ENCODE measurements around the gene KMT2E. TPM values are rescaled to one million over a fixed set of nuclear protein-coding genes. Genes with fewer than 3 reads are reported as not detected.

The KMT2E gene
- total RNA-seq, 1 experiment from 2014 or later: 54.3 TPM

DNA sequence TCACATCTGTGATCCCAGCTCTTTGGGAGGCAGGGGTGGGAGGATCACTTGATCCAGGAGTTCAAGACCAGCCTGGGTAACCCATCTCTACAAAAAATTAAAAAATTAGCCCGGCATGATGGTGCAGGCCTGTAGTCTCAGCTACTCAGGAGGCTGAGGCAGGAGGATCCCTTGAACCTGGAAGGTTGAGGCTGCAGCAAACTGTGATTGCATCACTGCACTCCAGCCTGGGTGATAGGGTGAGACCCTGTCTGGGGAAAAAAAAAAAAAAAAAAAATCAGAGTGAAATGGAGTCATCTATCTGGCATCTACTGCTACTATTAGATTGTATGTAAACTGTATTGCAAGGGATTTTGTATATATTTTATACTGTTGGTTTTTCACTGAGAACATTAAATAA is 59.1 kb downstream of the KMT2E start:
- DNase-seq (ENCODE audit: low spot score): no peak

DNA sequence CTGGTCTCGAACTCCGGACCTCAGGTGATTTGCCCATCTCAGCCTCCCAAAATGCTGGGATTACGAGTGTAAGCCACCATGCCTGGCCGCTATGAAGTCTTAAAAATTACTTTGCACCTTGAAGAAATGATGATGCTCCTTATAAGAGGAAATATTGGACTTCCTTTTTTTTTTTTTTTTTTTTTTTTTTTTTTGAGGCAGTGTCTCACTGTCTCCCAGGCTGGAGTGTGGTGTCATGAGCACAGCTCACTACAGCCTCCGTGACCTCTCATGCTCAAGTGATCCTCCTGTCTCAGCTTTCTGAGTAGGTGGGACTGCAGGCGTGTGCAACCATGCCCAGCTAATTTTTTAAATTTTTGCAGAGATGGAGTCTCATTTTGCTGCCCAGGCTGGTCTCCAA is 65.3 kb downstream of the KMT2E start:
- DNase-seq (ENCODE audit: low spot score): no peak

DNA sequence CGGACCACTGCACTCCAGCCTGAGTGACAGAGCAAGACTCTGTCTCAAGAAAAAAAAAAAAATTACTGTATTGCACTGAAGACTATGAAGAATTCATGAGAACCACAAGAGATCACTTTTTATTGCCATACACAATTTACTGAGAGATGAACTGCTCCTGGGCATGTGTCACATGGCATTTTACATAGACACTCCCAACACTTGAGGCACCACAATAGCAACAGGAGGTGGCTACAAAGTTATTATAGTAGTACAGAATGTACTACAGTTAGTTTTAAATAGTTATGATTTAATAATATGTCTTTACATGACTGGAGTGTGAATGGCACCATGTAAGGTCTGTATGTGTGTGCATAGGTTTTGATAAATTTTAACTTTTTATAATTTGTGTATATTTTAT is 70.6 kb downstream of the KMT2E start:
- no peak for DNase-seq (ENCODE audit: low spot score)

DNA sequence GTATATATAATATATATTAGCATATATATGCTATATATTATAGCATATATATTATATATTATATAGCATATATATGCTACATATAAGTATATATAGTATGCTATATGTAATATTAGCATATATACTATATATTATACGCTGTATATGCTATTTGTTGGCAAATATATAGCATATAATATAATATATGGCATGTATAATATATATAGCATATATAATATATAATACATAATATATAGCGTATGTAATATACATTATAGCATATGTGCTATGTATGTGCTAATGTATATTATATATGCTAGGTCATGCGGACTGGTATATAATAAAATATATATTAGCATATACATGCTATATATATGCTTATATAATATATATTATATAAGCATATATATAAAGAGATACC is 72.8 kb downstream of the KMT2E start:
- DNase-seq (ENCODE audit: low spot score): no peak

DNA sequence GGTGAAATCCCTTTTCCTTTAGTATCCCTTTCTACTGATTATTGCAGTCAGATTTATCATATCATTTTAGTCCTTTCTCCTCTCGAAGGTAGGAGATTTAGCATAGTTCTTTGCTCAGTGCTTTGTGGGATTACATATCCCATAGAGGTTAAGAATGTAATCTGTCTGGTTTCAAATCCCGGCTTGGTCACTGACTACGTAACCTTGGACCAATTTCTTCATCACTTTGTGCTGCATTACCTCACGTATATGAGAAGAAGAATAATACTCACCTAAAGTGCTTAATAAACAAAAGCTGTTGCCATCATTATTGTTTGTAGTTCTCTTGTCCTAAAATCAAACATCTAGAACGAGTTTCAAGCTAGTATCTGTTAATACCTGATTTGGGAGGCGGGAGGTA is 74.0 kb downstream of the KMT2E start:
- DNase-seq (ENCODE audit: low spot score): no peak

DNA sequence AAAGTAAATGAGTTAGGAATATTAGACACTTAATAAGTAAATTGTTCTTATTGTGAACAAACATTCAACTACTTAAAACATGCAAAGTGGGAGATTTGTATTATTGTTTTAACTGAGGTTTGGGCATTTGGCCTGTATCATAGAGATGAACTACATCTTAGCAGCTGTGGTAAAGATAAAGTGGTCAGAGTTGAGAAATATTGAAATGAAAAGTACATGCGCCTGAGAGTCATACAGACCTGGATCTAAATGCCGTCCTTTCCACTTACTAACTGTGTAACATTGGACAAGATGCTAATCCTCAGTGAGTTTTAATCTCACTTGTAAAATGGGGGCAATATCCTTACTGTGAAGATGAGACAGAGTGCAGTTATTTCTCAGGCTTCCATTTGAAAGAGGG is 74.5 kb downstream of the KMT2E start:
- no peak for DNase-seq (ENCODE audit: low spot score)

DNA sequence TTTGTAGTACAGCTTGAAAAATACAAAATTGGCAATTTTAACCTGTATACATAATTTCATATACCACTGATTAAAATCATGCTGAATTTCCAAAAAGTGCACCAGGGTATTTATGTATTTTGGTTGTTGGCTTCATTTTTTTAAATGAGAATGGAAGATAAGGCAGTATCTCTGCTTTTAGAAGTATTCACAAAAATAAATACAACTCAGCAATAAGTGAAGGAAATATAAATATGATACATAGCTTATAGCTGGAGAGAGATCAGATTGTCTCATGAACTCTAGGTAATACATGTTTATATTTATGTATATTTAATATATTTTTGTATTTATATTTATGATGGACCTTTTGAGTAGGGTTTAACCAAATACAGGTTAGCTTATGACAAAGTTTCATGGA is 81.0 kb downstream of the KMT2E start:
- DNase-seq (ENCODE audit: low spot score): no peak

DNA sequence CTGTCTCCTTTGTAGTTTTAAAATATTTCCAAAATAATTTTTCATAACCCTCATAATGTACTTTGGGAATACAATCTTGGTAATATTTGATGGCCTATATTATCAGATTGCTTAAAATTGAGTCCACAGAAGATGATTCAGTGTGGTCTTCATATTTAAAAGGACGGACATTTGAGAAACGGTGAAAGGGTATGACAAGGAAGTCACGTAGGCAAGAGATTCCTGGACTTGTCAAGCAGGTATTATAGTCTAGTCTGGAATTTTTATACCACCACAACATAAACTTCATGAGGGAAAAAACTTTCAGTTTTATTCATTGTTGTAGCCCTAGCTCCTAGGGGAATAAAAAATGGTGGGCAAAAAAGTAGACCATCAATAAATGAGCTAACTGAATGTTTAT is 82.3 kb downstream of the KMT2E start:
- DNase-seq (ENCODE audit: low spot score): peak; percentile 16

DNA sequence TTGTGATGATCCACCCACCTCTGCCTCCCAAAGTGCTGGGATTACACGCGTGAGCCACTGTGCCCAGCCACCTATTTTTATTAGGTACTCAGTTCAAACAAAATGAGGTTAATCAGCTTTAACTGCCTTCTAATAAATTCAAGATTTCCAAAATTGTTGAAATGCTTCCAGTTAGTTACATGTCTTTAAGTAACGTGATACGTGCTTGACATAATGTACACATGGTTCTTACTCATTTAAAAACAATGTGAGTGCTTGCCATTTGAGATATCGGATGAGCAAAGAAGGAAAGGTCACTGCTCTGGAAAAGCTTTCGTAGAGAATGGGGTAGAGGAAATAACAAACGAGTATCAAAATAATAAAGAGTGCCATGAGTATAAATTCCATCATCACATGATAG is 83.6 kb downstream of the KMT2E start:
- DNase-seq (ENCODE audit: low spot score): no peak

DNA sequence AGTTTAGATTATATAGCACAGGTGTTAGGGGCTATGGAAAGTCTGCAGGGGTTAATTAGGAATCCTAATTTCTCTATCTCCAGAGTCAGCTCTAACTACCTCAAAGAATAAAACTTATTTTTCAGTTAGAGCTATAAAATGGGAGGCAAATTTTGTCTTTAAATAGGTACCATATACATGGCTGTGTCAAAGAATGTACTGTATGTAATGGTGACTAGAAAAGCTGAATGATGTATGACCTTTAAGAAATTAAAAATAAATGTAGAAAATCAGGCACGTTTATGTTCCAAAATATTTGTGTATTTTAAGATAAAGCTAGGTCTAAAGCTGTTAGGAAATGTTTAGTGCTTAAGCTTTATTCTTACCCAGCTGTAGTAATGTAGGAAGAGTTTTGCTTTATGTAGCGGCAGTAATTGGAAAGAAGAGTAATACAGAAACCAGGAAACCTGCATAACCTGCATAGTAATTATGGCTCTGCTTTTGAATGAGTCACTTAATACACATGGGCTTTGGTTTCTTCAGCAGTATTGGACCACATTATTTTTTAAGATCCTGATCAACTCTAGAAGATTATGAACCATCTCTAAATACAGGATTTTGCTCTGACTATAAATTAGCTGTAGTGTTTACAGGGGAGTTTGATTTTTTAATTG is 85.0 kb downstream of the KMT2E start:
- DNase-seq (ENCODE audit: low spot score): peak; percentile 21

DNA sequence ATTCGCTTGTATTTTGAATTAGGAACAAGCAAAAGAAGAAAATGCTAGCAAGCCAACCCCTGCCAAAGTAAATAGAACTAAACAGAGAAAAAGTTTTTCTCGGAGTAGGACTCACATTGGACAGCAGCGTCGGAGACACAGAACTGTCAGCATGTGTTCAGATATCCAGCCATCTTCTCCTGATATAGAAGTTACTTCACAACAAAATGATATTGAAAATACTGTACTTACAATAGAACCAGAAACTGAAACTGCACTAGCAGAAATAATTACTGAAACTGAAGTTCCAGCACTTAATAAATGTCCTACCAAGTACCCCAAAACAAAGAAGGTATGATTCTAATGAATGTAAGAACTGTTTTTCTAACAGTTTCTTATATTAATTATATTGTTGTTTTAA is 87.9 kb downstream of the KMT2E start:
- DNase-seq (ENCODE audit: low spot score): no peak

DNA sequence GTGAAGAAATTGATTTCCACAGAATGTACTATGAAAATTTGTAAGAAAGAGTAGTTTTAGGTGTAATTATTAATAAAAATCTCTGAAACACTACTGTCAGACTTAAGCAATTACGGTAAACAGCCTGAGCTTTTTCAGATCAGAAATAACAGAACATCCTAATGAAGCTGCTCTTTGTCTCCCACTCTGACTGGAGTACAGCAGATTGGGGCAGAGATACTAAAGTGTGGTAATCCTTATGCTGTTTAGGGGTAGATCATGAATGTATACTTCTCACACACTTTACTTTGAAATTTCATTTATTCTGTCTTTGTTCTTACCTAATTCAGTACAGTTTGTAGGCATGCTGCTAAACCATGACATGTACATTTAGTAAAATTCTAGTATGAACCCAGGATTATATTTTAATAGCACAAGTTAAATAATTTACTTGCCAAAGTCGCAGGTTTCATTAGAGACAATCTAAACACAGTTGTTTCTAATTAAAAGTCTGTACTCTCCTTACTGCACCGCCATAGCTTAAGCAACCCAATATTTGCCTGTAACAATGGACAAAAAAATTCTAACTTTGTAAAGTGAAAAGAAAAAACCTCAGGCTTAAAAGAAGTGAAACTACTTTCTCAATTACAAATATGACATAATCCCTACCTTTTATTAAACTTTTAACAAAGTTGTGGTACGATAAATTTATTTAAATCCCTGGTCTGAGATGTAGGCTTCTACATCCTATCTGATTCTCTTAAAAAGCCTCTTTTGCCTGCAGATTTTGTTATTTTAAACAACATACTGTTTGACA is 88.8 kb downstream of the KMT2E start:
- DNase-seq (ENCODE audit: low spot score): no peak

DNA sequence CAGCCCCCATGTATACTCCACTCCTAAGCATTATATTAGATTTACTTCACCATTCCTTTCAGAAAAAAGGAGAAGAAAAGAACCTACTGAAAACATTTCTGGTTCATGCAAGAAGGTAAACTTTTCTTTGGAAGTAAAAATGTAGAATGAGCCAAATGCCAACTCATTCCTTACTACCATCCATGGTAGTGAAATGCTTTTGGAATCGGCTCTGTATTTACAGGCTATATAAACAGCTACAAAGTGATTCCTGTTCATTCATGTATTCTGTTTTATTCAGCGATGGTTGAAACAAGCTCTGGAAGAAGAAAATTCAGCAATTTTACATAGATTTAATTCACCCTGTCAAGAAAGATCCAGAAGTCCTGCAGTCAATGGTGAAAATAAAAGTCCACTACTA is 91.6 kb downstream of the KMT2E start:
- DNase-seq (ENCODE audit: low spot score): no peak

DNA sequence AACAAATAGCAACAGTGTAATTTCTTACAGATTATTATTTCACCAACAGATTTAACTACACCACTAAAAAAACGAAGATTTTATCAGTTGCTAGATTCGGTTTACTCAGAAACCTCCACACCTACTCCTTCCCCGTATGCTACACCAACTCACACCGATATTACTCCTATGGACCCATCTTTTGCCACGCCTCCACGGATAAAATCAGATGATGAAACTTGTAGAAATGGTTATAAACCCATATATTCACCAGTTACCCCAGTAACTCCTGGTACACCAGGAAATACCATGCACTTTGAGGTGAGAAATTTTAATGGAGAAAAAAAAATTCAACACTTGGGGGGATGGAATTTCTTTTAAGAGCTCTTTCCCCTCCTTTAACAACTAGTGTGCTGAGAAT is 92.5 kb downstream of the KMT2E start:
- no peak for DNase-seq (ENCODE audit: low spot score)

DNA sequence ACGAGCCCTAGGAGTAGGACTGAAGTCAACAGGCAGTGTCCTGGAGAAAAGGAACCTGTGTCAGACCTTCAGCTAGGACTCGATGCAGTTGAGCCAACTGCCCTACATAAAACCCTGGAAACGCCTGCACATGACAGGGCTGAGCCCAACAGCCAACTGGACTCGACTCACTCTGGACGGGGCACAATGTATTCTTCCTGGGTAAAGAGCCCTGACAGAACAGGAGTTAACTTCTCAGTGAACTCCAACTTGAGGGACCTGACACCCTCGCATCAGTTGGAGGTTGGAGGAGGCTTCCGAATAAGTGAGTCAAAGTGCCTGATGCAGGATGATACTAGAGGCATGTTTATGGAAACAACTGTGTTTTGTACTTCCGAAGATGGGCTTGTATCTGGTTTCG is 93.5 kb downstream of the KMT2E start:
- no peak for DNase-seq (ENCODE audit: low spot score)

DNA sequence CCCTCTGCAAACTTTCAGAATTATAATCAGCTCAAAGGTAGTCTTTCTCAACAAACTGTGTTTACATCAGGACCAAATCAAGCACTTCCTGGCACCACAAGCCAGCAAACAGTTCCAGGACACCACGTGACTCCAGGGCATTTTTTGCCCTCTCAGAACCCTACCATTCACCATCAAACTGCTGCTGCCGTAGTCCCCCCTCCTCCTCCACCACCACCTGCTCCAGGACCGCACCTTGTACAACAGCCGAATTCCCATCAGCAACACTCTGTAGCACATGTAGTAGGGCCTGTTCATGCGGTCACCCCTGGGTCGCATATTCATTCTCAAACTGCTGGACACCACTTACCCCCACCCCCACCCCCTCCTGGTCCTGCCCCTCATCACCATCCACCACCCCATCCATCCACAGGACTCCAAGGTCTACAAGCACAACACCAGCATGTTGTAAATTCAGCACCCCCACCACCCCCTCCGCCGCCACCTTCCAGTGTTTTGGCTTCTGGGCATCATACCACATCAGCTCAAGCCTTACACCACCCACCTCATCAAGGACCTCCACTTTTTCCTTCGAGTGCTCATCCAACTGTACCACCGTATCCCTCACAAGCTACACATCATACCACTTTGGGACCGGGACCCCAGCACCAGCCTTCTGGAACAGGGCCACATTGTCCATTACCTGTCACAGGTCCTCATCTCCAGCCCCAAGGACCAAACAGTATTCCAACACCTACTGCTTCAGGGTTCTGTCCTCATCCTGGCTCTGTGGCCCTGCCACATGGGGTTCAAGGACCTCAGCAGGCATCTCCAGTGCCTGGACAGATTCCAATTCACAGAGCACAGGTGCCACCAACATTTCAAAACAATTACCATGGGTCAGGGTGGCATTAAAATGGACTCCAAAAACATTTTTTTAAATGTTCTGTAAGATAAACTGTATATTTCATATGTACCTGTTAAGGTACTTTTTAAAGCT is 98.7 kb downstream of the KMT2E start:
- no peak for DNase-seq (ENCODE audit: low spot score)

DNA sequence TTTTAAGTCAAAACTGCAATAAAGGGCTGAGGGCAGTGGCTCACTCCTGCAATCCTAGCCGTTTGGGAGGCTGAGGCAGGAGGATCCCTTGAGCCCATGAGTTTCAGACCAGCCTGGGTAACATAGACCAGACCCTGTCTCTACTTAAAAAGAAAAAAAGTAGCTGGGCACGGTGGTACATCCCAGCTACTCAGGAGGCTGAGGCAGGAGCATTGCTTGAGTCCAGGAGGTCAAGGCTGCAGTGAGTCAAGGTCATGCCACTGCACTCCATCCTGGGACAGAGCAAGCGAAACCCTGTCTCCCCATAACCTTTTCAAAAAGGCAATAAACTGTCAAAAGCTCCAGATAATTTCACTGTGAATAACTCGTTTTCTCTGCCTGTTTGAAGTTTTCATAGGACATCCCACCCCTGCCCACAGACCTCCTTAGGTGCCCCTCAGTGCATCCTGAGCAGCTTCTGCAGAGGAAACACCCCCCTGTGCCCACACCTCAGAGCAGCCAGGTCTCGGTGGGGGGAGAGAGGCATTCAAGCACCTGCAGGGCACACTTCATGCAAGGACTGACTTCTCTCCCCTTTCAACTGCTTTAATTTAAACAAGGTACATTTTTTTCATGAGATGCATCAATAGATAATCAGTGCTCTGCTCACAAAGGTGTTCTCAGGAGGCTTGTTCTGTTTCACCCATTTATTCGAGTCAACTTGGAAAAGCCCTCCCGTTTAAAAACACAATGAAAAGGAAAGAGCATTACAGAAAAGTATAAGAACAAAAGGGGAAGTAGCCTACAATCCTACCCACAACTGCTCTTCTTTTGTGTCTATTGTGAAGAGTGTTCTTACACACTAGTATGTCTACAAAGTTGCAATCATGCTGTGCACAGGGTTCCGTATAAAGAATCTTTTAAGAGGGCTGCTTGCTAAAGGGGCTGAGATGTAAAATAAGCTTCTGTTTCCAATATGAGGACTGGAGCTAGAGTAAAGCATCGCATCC is 104.9 kb downstream of the KMT2E start:
- no peak for DNase-seq (ENCODE audit: low spot score)

DNA sequence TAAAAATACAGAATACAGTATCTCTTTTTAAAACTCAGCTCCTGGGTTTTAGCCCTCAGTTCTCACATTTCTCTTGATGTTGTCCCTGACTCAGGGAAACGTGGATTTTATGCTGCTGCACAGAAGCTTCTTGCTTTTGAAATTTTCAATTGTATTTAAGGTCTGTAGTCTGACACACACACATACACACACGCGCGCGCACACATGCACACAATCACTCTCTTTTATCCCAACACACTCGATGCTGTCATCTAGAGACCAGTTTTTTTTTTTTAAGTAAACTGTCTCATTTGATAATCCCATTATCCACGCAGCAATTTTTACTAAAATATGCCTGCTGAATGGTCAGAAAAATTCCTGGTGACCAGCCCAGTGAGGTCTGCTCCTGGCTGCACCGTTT is 108.6 kb downstream of the KMT2E start:
- DNase-seq (ENCODE audit: low spot score): no peak

DNA sequence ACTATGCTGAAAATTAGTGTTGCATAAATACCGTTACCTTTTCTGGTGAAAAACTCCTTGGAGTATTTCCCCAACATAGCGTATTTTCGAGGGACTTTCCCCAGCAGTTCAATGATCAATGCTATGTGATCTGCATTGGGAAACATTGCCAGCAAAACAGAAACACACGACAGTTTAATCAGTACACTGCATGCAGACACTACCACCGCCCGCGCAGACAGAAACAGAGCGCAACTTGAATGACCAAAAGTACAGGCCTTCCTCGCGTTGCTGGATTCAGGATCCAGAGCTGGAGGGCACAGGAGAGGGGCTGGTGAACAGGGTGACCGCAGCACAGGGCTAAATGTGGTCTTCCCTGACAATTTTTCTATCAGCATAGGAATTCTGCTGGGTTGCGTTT is 111.7 kb downstream of the KMT2E start:
- no peak for DNase-seq (ENCODE audit: low spot score)

DNA sequence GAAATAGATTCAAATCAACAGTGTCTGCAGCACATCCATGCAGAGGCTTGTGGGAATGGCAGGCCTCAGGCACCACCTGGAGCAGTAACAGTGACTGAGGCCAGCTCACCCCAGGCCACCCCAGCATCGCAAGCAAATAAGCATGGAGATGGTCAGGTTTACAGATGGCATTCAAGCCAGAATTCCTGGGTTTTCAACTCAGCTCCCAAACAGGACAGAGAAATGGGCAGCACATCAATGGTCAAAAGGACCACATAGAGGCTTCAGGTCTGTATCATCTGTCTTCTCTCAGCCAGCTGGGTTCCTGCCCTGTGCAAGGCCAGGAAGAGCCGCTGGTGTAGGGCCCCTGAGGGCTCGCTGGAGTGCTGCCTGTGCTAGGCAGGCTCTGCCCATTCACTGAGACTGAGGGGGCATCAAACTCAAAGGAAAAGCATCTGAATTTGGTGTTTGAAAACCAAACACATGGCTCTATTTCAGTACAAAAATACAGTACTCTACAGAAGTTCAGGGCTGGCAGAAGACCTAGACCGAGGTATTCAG is 112.5 kb downstream of the KMT2E start:
- no peak for DNase-seq (ENCODE audit: low spot score)

DNA sequence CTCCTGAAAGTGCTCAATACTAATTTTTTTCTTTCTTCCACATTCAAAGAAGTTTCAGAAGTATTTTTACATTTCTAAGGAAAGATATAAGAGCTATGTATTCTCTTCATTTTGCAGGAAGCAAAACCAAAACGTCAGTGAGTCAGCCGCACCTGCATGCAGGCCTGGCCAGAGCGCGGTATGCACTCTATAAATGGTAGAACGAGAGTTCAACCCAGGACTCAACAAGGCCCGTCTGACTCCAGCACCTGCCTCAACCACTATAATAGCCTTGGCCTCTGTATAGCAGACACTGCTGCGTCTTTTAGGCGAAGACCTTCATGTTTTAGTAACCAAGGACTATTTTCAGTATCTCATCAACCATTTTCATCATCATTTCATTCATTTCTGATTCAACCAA is 113.2 kb downstream of the KMT2E start:
- DNase-seq (ENCODE audit: low spot score): no peak
